UCSD-AML1 (cell line): ENCODE measurements around the gene MCOLN1.

Experiments
- DNase-seq: peaks from one replicate; lab custom pipeline; 2025; ENCODE audit not compliant: unreplicated experiment; lab: John Stamatoyannopoulos, UW

MCOLN1 gene

GRCh38 chr19:7540761-7541474 lies 18.5 kb downstream of the MCOLN1 start:
- no peak for DNase-seq

GRCh38 chr19:7541475-7541824 lies 19.0 kb downstream of the MCOLN1 start:
- DNase-seq, result no peak

GRCh38 chr19:7541828-7542443 lies 19.5 kb downstream of the MCOLN1 start:
- DNase-seq, result no peak

DNA sequence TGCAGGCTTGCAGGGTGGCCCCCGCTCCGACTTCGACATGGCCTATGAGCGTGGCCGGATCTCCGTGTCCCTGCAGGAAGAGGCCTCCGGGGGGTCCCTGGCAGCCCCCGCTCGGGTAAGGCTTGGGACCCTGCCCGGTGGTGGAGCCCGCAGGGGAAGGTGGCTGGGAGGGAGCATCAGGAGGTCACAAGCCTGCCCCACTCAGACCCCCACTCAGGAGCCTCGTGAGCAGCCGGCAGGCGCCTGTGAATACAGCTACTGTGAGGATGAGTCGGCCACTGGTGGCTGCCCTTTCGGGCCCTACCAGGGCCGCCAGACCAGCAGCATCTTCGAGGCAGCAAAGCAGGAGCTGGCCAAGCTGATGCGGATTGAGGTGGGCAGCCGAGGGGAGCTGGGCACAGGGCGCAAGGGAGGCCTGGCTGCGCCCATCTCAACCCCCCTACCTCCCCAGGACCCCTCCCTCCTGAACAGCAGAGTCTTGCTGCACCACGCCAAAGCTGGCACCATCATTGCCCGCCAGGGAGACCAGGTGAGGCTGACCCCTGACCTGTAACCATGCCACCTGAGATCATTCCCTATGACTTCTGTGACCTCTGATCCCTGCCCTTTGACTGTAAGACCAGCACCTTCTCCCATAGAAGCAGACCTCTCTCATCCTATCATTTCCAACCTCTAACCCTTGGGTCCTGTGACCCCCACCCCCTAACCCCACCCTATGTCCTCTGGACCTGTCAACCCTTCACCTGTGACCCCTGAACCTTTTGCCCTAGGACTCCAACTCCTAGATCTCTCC lies 20.3 kb downstream of the MCOLN1 start:
- no peak for DNase-seq

DNA sequence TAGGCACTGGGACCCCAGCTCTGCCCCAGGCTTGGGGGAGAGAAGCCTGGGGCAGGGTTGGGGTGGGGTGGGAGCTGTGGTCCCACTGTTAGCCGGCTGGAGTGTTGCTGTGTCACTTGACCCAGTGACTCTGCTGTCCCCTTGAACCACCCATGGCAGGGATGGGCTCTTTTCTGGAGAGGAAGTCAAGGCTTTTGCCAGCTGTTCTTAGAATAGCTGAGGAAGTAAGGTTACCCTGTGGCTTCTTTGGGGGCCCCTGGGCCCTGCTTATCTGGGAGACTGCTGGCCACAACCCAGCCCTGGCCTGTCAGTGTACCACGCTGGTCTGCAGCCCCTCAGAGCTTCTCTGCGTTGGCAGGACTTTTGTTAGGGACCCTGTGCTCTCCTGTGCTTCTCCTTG lies 22.2 kb downstream of the MCOLN1 start:
- peak; percentile 64 for DNase-seq

DNA sequence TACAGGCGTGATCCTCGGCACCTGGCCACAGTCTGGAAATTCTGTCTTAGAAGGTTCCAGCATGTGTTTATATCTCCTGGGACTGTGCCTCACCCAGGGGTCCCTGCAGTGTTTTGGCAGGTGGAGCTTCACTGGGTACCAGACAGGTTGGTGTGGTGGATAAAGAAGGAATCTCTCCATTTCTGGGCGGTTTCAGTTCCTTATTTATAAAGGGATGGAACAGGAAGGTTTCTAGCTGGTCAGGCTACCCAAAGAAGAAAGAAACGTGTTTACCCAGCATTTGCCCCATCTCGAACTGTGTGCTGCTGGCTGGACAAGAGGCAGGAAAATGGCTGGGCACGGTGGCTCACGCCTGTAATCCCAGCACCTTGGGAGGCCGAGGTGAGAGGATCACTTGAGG lies 22.9 kb downstream of the MCOLN1 start:
- DNase-seq, result no peak

DNA sequence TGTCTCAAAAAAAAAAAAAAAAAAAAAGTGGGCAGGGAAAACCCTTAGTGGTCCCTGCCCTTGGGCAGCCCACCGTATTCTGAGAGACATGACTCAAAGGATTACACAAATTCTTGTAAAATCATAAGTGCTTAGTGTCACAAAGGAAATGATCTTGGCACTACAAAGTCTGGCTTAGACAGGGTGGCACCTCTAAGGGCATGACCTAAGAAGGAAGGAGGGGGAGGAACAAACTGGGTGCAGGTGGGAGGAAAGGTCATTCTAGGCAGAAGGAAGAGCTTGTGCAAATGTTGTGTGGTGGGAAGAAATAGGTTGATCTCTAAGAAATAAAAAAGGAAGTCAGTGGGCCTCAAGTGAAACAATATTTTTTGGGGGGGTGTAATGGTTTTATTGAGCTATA lies 23.5 kb downstream of the MCOLN1 start:
- no peak for DNase-seq

GRCh38 chr19:7547159-7547558 lies 24.7 kb downstream of the MCOLN1 start:
- no peak for DNase-seq

GRCh38 chr19:7549429-7550148 lies 27.2 kb downstream of the MCOLN1 start:
- DNase-seq, result no peak

GRCh38 chr19:7550169-7550770 lies 27.8 kb downstream of the MCOLN1 start:
- DNase-seq, result no peak

DNA sequence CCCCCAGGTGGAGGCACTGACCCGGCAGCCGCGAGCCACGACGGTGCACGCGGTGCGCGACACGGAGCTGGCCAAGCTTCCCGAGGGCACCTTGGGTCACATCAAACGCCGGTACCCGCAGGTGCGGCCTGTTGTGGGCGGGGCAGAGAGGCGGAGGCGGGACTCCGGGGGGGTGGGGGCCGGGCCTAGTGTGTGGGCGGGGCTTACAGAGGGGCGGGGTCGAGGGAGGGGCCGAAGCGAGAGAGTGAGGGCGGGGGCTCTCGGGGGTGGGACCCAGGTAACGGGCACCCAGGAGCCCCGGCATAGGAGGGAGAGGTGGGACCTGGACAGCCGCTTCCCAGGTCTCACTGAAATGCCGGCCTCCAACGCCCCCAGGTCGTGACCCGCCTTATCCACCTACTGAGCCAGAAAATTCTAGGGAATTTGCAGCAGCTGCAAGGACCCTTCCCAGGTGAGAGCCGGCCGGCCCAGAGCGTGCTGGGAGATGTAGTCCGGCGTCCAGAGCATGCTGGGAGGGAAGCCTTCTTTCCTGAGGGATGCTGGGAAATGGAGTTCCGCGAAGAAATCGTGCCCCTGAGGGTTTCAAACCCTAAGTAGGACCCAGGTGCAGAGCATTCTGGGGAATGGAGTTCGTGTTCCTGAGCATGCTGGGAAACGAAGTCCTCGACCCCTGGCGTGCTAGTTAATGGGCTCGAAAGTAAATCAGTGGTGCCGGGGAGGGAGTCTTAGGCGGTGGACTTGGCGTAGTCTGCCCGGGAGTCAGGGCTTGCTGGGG lies 28.8 kb downstream of the MCOLN1 start:
- DNase-seq, result no peak

- no peak for DNase-seq
Observed at GRCh38 chr19:7552781-7553180, 30.4 kb downstream of the MCOLN1 start.

DNA sequence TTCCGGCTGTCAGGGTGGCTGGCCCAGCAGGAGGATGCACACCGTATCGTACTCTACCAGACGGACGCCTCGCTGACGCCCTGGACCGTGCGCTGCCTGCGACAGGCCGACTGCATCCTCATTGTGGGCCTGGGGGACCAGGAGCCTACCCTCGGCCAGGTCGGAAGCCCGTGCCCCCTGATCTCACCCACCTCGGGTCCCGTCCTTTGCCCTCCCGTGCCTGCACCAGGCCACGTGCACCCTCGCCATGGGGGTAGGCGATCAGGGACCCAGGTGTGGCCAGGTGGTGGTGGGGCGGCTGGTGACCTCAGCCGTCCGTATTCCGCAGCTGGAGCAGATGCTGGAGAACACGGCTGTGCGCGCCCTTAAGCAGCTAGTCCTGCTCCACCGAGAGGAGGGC lies 32.1 kb downstream of the MCOLN1 start:
- DNase-seq, result no peak

- no peak for DNase-seq
Observed at GRCh38 chr19:7554990-7555864, 32.8 kb downstream of the MCOLN1 start.

GRCh38 chr19:7556696-7557315 lies 34.4 kb downstream of the MCOLN1 start:
- DNase-seq, result no peak

DNA sequence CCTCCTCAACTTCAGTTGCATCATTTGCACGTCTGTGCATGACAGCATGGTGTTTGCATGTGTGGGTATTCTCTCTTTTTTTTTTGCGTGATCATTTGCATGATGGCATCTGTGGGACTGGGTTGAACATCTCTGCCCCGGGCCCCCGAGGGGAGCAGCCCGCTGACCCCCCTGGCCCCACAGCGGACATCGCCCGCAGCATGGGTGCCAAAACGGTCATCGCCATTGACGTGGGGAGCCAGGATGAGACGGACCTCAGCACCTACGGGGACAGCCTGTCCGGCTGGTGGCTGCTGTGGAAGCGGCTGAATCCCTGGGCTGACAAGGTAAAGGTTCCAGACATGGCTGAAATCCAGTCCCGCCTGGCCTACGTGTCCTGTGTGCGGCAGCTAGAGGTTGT lies 36.2 kb downstream of the MCOLN1 start:
- no peak for DNase-seq

- no peak for DNase-seq
Observed at GRCh38 chr19:7559102-7559501, 36.7 kb downstream of the MCOLN1 start.

- no peak for DNase-seq
Observed at GRCh38 chr19:7560255-7560654, 37.8 kb downstream of the MCOLN1 start.

- no peak for DNase-seq
Observed at GRCh38 chr19:7561325-7561724, 38.9 kb downstream of the MCOLN1 start.
